Esophagus (tissue), 2 donors: Measurements from ENCODE around the gene TUFM. TPM values are rescaled to one million over a fixed set of nuclear protein-coding genes. Genes with fewer than 3 reads are reported as not detected.

Experiments
- H3K27ac ChIP-seq, 2 donors: one replicate each; pipeline ENCODE4 v1.5.1; 2013; ENCODE audit warnings: low read depth in 2 of 2, mild to moderate bottlenecking in 2 of 2, inconsistent platforms in 1 of 2, low read length in 1 of 2, moderate library complexity in 1 of 2
- H3K27me3 ChIP-seq, 2 donors: one replicate each; pipeline ENCODE4 v1.6.1; 2013; ENCODE audit warnings: low read length in 2 of 2, control low read depth in 1 of 2, mild to moderate bottlenecking in 1 of 2; ENCODE audit not compliant: insufficient read depth in 2 of 2, control insufficient read depth in 1 of 2
- H3K36me3 ChIP-seq, 2 donors: one replicate each; pipeline ENCODE4 v1.6.1; 2013; ENCODE audit warnings: low read length in 1 of 2; ENCODE audit not compliant: control insufficient read depth in 2 of 2, insufficient read depth in 2 of 2
- H3K4me1 ChIP-seq, 2 donors: one replicate each; pipeline ENCODE4 v1.6.1; 2013; ENCODE audit warnings: low read length in 1 of 2; ENCODE audit not compliant: control insufficient read depth in 2 of 2, insufficient read depth in 2 of 2
- H3K4me3 ChIP-seq, 2 donors: one replicate each; pipeline ENCODE4 v1.5.1; 2013; ENCODE audit warnings: low read length in 2 of 2, mild to moderate bottlenecking in 2 of 2, low read depth in 1 of 2, moderate library complexity in 1 of 2
- H3K9me3 ChIP-seq, 2 donors: one replicate each; pipeline ENCODE4 v1.6.1; 2013; ENCODE audit warnings: mild to moderate bottlenecking in 2 of 2, low read depth in 1 of 2, low read length in 1 of 2, moderate library complexity in 1 of 2; ENCODE audit not compliant: control insufficient read depth in 2 of 2, insufficient read depth in 1 of 2
- WGBS, 2 donors: extraction: QIAGEN DNeasy Blood & Tissue Kit; methylation state at CpG; one replicate each; pipeline ENCODE4 v1.1.7; 2013; 5-methylcytosine and 5-hydroxymethylcytosine counted together
- polyA plus RNA-seq, 2 donors: library from polyadenylated mRNA; stranded (reverse); fragments of 200-250 nt; gene quantifications; one replicate each; pipeline ENCODE4 v1.2.3, GENCODE V29; 2013
- donor health status: healthy with polysubstance abuse.
- donor health status: Bipolar disorder and iron deficiency.

TUFM gene
- polyA plus RNA-seq, 2 donors = 175 to 188 TPM

DNA sequence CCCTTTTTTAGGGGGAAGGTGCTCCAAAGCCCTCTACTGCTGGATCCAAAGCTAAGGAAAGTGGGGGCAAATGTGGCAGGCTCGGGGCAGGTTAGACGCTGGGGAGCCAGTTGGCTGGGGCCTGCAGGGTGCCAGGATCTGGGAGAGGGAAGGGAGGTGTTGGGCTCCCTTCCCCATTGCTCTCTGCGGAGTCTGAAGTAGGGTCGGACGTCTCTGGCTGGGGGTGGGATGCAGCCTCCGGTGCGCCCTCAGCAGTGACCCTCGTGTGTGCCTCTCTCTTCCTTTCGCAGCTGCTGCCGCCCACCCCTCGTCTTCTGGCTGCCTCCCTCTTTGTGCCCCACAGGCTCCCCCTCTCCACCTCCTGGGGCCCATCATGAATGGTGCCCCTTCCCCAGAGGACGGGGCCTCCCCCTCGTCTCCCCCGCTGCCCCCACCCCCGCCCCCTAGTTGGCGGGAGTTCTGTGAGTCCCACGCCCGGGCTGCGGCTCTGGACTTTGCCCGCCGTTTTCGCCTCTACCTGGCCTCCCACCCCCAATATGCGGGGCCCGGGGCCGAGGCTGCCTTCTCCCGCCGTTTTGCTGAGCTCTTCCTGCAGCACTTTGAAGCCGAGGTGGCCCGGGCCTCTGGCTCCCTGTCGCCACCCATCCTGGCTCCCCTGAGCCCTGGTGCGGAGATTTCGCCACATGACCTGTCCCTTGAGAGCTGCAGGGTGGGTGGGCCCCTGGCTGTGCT lies 19.7 kb upstream of the TUFM start:
- no peaks in the 10 kb centered on the region for H3K27me3 ChIP-seq
- 60 to 70% methylated on average over 21 to 32 of the region's 32 CpGs for WGBS, 2 donors
- H3K27ac ChIP-seq = no peak overlapping the region
- peaks cover 0 to 2% of the 10 kb centered on the region in 2 donors for H3K4me1 ChIP-seq
- H3K36me3 ChIP-seq = peaks cover 11 to 38% of the 10 kb centered on the region in 2 donors
- H3K4me3 ChIP-seq = no peak overlapping the region
- H3K9me3 ChIP-seq = no peaks in the 10 kb centered on the region

- 82 to 85% methylated on average over 12 of the region's 12 CpGs for WGBS, 2 donors
- peaks cover 11 to 33% of the 10 kb centered on the region in 2 donors for H3K36me3 ChIP-seq
Measured at GRCh38 chr16:28865001-28865688, 19.0 kb upstream of the TUFM start.

DNA sequence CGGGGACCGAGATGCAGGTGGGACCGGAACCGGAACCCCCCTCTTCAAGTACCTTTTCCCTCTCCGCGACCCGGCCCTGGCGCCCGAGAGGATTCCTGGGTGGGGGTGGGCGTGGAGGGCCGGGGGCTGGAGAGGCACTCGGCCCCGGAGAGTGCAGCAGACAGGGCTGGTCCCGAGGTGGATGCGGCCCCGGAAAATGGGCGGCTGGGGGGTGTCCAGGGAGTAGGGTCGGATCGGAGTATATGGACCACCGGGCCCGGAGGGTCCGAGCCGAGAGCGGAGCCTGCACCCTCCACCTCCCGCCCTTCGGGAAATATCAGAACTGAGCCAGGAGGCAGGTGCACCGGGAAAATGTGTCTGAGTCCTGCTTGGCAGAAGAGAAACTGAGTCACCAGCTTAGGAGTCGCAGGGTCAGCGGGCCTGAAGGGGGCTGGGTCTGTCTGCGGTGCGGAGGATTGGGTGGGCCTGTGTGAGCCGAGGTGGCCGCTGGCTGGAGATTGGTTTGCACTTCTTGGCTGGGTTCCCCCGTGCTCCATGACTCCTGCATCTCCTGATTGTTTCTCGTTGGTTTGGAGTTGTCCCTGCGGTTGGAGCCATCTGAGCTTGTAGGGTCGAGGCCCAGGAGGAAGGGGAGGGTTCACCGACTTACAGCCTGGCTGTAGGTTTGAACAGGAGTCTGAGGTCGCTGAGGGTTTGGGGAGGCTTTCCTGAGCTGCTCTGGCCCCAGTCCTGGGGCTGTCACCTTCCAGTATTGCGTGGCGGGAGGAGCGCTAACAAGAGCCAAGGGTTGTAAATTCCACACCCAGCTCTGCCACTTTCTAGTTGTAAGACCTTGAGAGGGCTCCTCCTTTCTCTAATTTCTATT lies 18.0 kb upstream of the TUFM start:
- Histone ChIP-seq H3K27ac (peak overlapping the region; percentile 93 to 98), H3K4me3 (peak overlapping the region; percentile 73 to 82), H3K36me3 (peaks cover 7 to 23% of the 10 kb centered on the region in 2 donors), H3K9me3 (no peaks in the 10 kb centered on the region), H3K27me3 (no peaks in the 10 kb centered on the region), H3K4me1 (peaks cover 0 to 2% of the 10 kb centered on the region in 2 donors)
- 2 to 3% methylated on average over 36 to 42 of the region's 42 CpGs for WGBS, 2 donors

More at GRCh38 chr16:28865001-28865688, 19.0 kb upstream of the TUFM start:
- no peak overlapping the region for H3K4me3 ChIP-seq
- H3K27ac ChIP-seq = no peak overlapping the region
- H3K27me3 ChIP-seq = no peaks in the 10 kb centered on the region
- H3K9me3 ChIP-seq = no peaks in the 10 kb centered on the region
- peaks cover 0 to 2% of the 10 kb centered on the region in 2 donors for H3K4me1 ChIP-seq

DNA sequence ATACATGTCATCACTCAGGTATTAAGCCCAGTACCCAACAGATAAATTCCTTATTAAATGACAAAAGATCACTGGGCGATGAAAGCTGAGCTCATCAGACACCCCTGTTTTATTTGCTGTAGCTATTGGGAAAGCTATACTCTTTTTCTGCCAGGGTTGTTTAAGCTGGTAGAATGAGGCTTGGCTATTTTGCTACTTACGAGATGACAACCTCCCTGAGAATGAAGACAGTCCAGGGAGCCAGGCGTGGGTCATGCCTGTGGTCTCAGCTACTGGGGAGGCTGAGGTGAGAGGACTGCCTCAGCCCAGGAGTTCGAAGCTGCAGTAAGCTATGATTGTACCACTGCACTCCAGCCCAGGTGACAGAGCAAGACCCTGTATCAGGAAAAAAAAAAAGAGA lies 13.2 kb upstream of the TUFM start:
- Histone ChIP-seq H3K36me3 (no peaks in the 10 kb centered on the region), H3K27ac (no peak overlapping the region)
- WGBS, 2 donors = 79 to 91% methylated on average over 4 of the region's 4 CpGs

GRCh38 chr16:28858421-28858820 lies 12.3 kb upstream of the TUFM start:
- Histone ChIP-seq H3K27ac (peak overlapping the region in 1 of 2 donors; percentile 64), H3K36me3 (no peaks in the 10 kb centered on the region), H3K4me3 (no peak overlapping the region), H3K27me3 (no peaks in the 10 kb centered on the region), H3K4me1 (no peaks in the 10 kb centered on the region), H3K9me3 (no peaks in the 10 kb centered on the region)
- WGBS, 2 donors = 60 to 72% methylated on average over 8 of the region's 8 CpGs

More for the DNA sequence above, 13.2 kb upstream of the TUFM start:
- Histone ChIP-seq H3K27me3 (no peaks in the 10 kb centered on the region), H3K9me3 (no peaks in the 10 kb centered on the region), H3K4me3 (no peak overlapping the region), H3K4me1 (peaks cover 0 to under 1% of the 10 kb centered on the region in 2 donors)

GRCh38 chr16:28846933-28847273 lies 755 bp upstream of the TUFM start:
- WGBS, 2 donors = 19 to 20% methylated on average over 5 of the region's 5 CpGs

DNA sequence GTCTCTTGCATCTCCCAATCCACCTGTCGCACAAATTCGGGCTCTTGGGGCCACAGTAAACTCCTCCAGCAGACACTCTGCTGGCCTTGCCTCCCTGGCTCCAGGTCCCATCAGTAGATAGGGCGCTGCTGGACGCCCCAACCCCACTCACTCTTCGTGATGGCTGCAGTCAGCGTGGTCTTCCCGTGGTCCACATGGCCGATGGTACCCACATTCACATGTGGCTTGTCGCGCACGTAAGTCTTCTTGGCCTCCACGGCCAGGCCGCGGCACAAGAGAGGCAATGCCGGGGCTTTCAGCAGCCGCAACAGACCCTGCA lies 428 bp downstream of the TUFM start:
- peak overlapping the region; percentile 86 to 90 for H3K27ac ChIP-seq
- 1 to 2% methylated on average over 16 of the region's 16 CpGs for WGBS, 2 donors

More at GRCh38 chr16:28846933-28847273, 755 bp upstream of the TUFM start:
- H3K27me3 ChIP-seq = no peaks in the 10 kb centered on the region
- no peaks in the 10 kb centered on the region for H3K9me3 ChIP-seq
- H3K27ac ChIP-seq = peak overlapping the region; percentile 83 to 92
- H3K4me3 ChIP-seq = peak overlapping the region; percentile 84 to 99
- peaks cover 16 to 28% of the 10 kb centered on the region in 2 donors for H3K36me3 ChIP-seq
- peaks cover 4 to 17% of the 10 kb centered on the region in 2 donors for H3K4me1 ChIP-seq

DNA sequence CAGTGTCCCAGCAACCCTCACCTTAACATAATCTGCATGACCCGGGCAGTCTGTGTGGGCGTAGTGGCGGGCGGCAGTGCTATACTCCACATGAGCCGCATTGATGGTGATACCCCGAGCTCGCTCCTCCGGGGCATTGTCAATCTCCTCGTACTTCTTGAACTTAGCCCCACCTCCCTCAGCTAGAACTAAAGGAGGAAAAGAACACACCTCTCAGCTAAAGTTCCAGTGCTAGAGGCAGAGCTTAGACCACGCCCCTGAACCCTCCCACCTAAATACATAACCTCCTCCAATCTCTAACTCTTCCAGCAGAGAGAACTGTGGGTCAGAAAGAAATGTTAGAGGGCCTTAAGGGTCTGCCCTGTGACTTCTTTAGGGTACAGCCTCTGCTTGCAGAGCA lies 855 bp downstream of the TUFM start:
- Histone ChIP-seq H3K27ac (peak overlapping the region; percentile 86 to 90), H3K36me3 (peaks cover 16 to 30% of the 10 kb centered on the region in 2 donors), H3K9me3 (no peaks in the 10 kb centered on the region), H3K4me3 (peak overlapping the region; percentile 84 to 99), H3K27me3 (no peaks in the 10 kb centered on the region), H3K4me1 (peaks cover 4 to 17% of the 10 kb centered on the region in 2 donors)
- 35 to 38% methylated on average over 10 of the region's 10 CpGs for WGBS, 2 donors

More for the DNA sequence above, 428 bp downstream of the TUFM start:
- H3K27me3 ChIP-seq = no peaks in the 10 kb centered on the region
- H3K9me3 ChIP-seq = no peaks in the 10 kb centered on the region
- peaks cover 16 to 30% of the 10 kb centered on the region in 2 donors for H3K36me3 ChIP-seq
- H3K4me1 ChIP-seq = peaks cover 4 to 17% of the 10 kb centered on the region in 2 donors
- peak overlapping the region; percentile 84 to 99 for H3K4me3 ChIP-seq

GRCh38 chr16:28844226-28844885 lies 1.8 kb downstream of the TUFM start:
- Histone ChIP-seq H3K36me3 (peaks cover 16 to 30% of the 10 kb centered on the region in 2 donors), H3K4me1 (peaks cover 4 to 17% of the 10 kb centered on the region in 2 donors), H3K27me3 (no peaks in the 10 kb centered on the region), H3K27ac (no peak overlapping the region), H3K4me3 (no peak overlapping the region), H3K9me3 (no peaks in the 10 kb centered on the region)
- 85 to 87% methylated on average over 19 of the region's 19 CpGs for WGBS, 2 donors
